ENCODE measurements around the gene PEF1.

- TF ChIP-seq EZH2 (optimal IDR thresholded peaks at IDR 0.05; ENCODE audit: low read depth, low read length): no peak
- TF ChIP-seq, protein P1, sequence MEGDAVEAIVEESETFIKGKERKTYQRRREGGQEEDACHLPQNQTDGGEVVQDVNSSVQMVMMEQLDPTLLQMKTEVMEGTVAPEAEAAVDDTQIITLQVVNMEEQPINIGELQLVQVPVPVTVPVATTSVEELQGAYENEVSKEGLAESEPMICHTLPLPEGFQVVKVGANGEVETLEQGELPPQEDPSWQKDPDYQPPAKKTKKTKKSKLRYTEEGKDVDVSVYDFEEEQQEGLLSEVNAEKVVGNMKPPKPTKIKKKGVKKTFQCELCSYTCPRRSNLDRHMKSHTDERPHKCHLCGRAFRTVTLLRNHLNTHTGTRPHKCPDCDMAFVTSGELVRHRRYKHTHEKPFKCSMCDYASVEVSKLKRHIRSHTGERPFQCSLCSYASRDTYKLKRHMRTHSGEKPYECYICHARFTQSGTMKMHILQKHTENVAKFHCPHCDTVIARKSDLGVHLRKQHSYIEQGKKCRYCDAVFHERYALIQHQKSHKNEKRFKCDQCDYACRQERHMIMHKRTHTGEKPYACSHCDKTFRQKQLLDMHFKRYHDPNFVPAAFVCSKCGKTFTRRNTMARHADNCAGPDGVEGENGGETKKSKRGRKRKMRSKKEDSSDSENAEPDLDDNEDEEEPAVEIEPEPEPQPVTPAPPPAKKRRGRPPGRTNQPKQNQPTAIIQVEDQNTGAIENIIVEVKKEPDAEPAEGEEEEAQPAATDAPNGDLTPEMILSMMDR (IDR thresholded peaks at IDR 0.05; ENCODE audit: low read length): no peak
Observed at GRCh38 chr1:31685795-31686194, 41.1 kb upstream of the PEF1 start.
